ENCODE data around the gene SLC12A8. TPM values are rescaled to one million over a fixed set of nuclear protein-coding genes. Genes with fewer than 3 reads are reported as not detected.
A peak's percentile ranks its signal among the peaks of the same experiment; 100 is the strongest.

SLC12A8 gene
- total RNA-seq, 1 donor from 2014 or later, result 3.0 TPM

DNA sequence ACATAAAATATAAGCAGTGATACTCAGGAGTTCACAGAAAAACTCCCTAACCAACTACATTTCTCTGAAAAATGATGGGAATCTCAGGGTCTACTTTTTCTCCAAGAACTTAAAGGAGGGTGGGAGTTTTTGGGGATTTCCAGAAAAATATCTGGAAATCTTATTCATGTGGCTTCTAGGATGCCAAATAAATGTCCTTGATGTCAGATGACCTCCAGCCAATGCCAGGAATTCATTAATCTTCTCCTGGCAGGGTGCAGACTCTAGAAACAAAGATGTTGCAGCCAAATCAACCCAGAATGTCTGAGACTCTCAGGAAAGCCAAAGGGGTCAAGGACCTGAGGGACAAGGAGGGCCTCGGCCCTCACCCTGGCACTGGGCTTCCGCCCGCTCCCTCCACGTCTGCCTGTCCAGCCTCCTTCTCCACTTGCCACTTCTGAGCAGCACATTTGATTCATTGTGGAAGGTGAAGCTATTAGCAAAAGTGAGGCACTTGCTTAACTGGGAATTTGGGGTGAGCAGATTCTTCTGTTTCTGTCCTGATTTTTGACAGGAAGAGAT, 94.8 kb downstream of the SLC12A8 start:
- Mint-ChIP-seq H3K27me3 (ENCODE audit: unreplicated experiment) (no peaks in the 10 kb centered on the region), H3K4me3 (ENCODE audit: unreplicated experiment) (no peak overlapping the region), H3K27ac (ENCODE audit: unreplicated experiment) (no peak overlapping the region), H3K36me3 (ENCODE audit: unreplicated experiment) (no peaks in the 10 kb centered on the region), H3K9me3 (ENCODE audit: unreplicated experiment) (no peaks in the 10 kb centered on the region), H3K4me1 (ENCODE audit: unreplicated experiment) (peaks cover 64% of the 10 kb centered on the region)
- no peak for TF ChIP-seq CTCF (IDR thresholded peaks at IDR 0.05)
- DNase-seq (ENCODE audit: extremely low spot score, unreplicated experiment), result no peak

GRCh38 chr3:125116311-125117080, 96.1 kb downstream of the SLC12A8 start:
- Mint-ChIP-seq H3K27me3 (ENCODE audit: unreplicated experiment) (no peaks in the 10 kb centered on the region), H3K9me3 (ENCODE audit: unreplicated experiment) (no peaks in the 10 kb centered on the region), H3K27ac (ENCODE audit: unreplicated experiment) (peak overlapping the region; percentile 94), H3K4me1 (ENCODE audit: unreplicated experiment) (peaks cover 63% of the 10 kb centered on the region), H3K36me3 (ENCODE audit: unreplicated experiment) (no peaks in the 10 kb centered on the region), H3K4me3 (ENCODE audit: unreplicated experiment) (no peak overlapping the region)
- peak; percentile 87 for DNase-seq (ENCODE audit: extremely low spot score, unreplicated experiment)
- TF ChIP-seq CTCF (IDR thresholded peaks at IDR 0.05), result no peak

- DNase-seq (ENCODE audit: extremely low spot score, unreplicated experiment), result no peak
These were observed 96.9 kb downstream of the SLC12A8 start for GRCh38 chr3:125115640-125116039.

GRCh38 chr3:125112981-125113380, 99.6 kb downstream of the SLC12A8 start:
- no peaks in the 10 kb centered on the region for H3K9me3 Mint-ChIP-seq (ENCODE audit: unreplicated experiment)

More at GRCh38 chr3:125115640-125116039, 96.9 kb downstream of the SLC12A8 start:
- peaks cover 63% of the 10 kb centered on the region for H3K4me1 Mint-ChIP-seq (ENCODE audit: unreplicated experiment)
- H3K9me3 Mint-ChIP-seq (ENCODE audit: unreplicated experiment), result no peaks in the 10 kb centered on the region
- TF ChIP-seq CTCF (IDR thresholded peaks at IDR 0.05), result no peak
- H3K27ac Mint-ChIP-seq (ENCODE audit: unreplicated experiment), result peak overlapping the region; percentile 94
- H3K36me3 Mint-ChIP-seq (ENCODE audit: unreplicated experiment), result no peaks in the 10 kb centered on the region
- H3K4me3 Mint-ChIP-seq (ENCODE audit: unreplicated experiment), result peak overlapping the region; percentile 8
- H3K27me3 Mint-ChIP-seq (ENCODE audit: unreplicated experiment), result no peaks in the 10 kb centered on the region

More at GRCh38 chr3:125112981-125113380, 99.6 kb downstream of the SLC12A8 start:
- Mint-ChIP-seq H3K27ac (ENCODE audit: unreplicated experiment) (no peak overlapping the region), H3K27me3 (ENCODE audit: unreplicated experiment) (no peaks in the 10 kb centered on the region), H3K36me3 (ENCODE audit: unreplicated experiment) (no peaks in the 10 kb centered on the region), H3K4me1 (ENCODE audit: unreplicated experiment) (peaks cover 75% of the 10 kb centered on the region), H3K4me3 (ENCODE audit: unreplicated experiment) (no peak overlapping the region)
- TF ChIP-seq CTCF (IDR thresholded peaks at IDR 0.05), result no peak
- peak; percentile 27 for DNase-seq (ENCODE audit: extremely low spot score, unreplicated experiment)

Measured in osteocyte (in vitro differentiated cells).